ENCODE data around the gene ARNT2.

The ARNT2 gene

GRCh38 chr15:80466543-80466942, 62.4 kb downstream of the ARNT2 start:
- DNase-seq (ENCODE audit: low spot score), result no peak

GRCh38 chr15:80467311-80467714, 63.1 kb downstream of the ARNT2 start:
- DNase-seq (ENCODE audit: low spot score), result no peak

- DNase-seq (ENCODE audit: low spot score), result no peak
Observed at GRCh38 chr15:80468796-80469195, 64.6 kb downstream of the ARNT2 start.

GRCh38 chr15:80471881-80472280, 67.7 kb downstream of the ARNT2 start:
- DNase-seq (ENCODE audit: low spot score), result no peak

GRCh38 chr15:80473286-80474223, 69.4 kb downstream of the ARNT2 start:
- DNase-seq (ENCODE audit: low spot score), result no peak

- DNase-seq (ENCODE audit: low spot score), result no peak
Observed at GRCh38 chr15:80474224-80475215, 70.3 kb downstream of the ARNT2 start.

GRCh38 chr15:80475572-80475971, 71.4 kb downstream of the ARNT2 start:
- DNase-seq (ENCODE audit: low spot score), result no peak

- DNase-seq (ENCODE audit: low spot score), result no peak
Observed at GRCh38 chr15:80476036-80476435, 71.9 kb downstream of the ARNT2 start.

GRCh38 chr15:80478075-80478474, 73.9 kb downstream of the ARNT2 start:
- DNase-seq (ENCODE audit: low spot score), result no peak

- no peak for DNase-seq (ENCODE audit: low spot score)
Observed at GRCh38 chr15:80479191-80479590, 75.0 kb downstream of the ARNT2 start.

GRCh38 chr15:80480171-80480811, 76.1 kb downstream of the ARNT2 start:
- DNase-seq (ENCODE audit: low spot score), result no peak

GRCh38 chr15:80480909-80481308, 76.7 kb downstream of the ARNT2 start:
- DNase-seq (ENCODE audit: low spot score), result no peak

- DNase-seq (ENCODE audit: low spot score), result no peak
Observed at GRCh38 chr15:80482696-80483095, 78.5 kb downstream of the ARNT2 start.

- DNase-seq (ENCODE audit: low spot score), result no peak
Observed at GRCh38 chr15:80483725-80484161, 79.6 kb downstream of the ARNT2 start.

- no peak for DNase-seq (ENCODE audit: low spot score)
Observed at GRCh38 chr15:80484333-80484864, 80.2 kb downstream of the ARNT2 start.

GRCh38 chr15:80485370-80486164, 81.4 kb downstream of the ARNT2 start:
- no peak for DNase-seq (ENCODE audit: low spot score)

GRCh38 chr15:80487839-80488390, 83.7 kb downstream of the ARNT2 start:
- no peak for DNase-seq (ENCODE audit: low spot score)

- no peak for DNase-seq (ENCODE audit: low spot score)
Observed at GRCh38 chr15:80489030-80489594, 84.9 kb downstream of the ARNT2 start.

- no peak for DNase-seq (ENCODE audit: low spot score)
Observed at GRCh38 chr15:80490431-80490990, 86.3 kb downstream of the ARNT2 start.

Measured in CD4-positive, alpha-beta T cell treated with Interleukin-6 at 100 ng/mL for 8 hours (primary cell).